Large intestine (tissue), 3 donors: ENCODE results near the gene DEPDC4. TPM values are rescaled to one million over a fixed set of nuclear protein-coding genes. Genes with fewer than 3 reads are reported as not detected.
"Not testable (repeated sequence)": the region's sequence is repeated elsewhere in the genome, so short reads cannot be mapped to it uniquely, and the experiment has no call there.

ENCODE experiments used
- DNase-seq, 2 donors: peaks; one replicate each; pipeline versions ENCODE4 v3.0.0 to v3.0.0-alpha.2; 2013
- H3K27ac ChIP-seq: one replicate; pipeline ENCODE4 v1.5.1; 2013; ENCODE audit warnings: low read length
- H3K27me3 ChIP-seq: 2 replicates; pipeline ENCODE4 v1.6.1; 2013; ENCODE audit warnings: low read length; ENCODE audit not compliant: control insufficient read depth, insufficient read depth
- H3K36me3 ChIP-seq: 2 replicates; pipeline ENCODE4 v1.6.1; 2013; ENCODE audit warnings: low read length; ENCODE audit not compliant: control insufficient read depth, insufficient read depth
- H3K4me1 ChIP-seq: one replicate; pipeline ENCODE4 v1.6.1; 2013; ENCODE audit warnings: low read length; ENCODE audit not compliant: control insufficient read depth, insufficient read depth
- H3K4me3 ChIP-seq: one replicate; pipeline ENCODE4 v1.5.1; 2013; ENCODE audit warnings: low read length
- H3K9me3 ChIP-seq: one replicate; pipeline ENCODE4 v1.6.1; 2013; ENCODE audit warnings: mild to moderate bottlenecking, low read depth, low read length, moderate library complexity; ENCODE audit not compliant: control insufficient read depth
- WGBS: methylation state at CpG from one replicate; pipeline ENCODE4 v1.1.5; 2013; ENCODE audit warnings: low lambda C conversion rate; ENCODE audit not compliant: insufficient coverage; 5-methylcytosine and 5-hydroxymethylcytosine counted together
- polyA plus RNA-seq: library from polyadenylated mRNA; unstranded; fragments of 120-200 nt; gene quantifications from one replicate; pipeline ENCODE4 v1.2.1, GENCODE V29; 2013

Gene DEPDC4
- polyA plus RNA-seq, 1 donor: 5.5 TPM

- WGBS: no CpG with 5 or more reads among the region's 3 CpGs
- Histone ChIP-seq H3K27ac (peak overlapping the region; percentile 58), H3K4me1 (peaks cover 3% of the 10 kb centered on the region), H3K9me3 (no peaks in the 10 kb centered on the region), H3K36me3 (no peaks in the 10 kb centered on the region), H3K27me3 (no peaks in the 10 kb centered on the region), H3K4me3 (no peak overlapping the region)
- DNase-seq: peak; percentile 44 to 51
Measured at GRCh38 chr12:100238801-100239200, 28.1 kb downstream of the DEPDC4 start.

GRCh38 chr12:100234591-100235304, 32.1 kb downstream of the DEPDC4 start:
- Histone ChIP-seq H3K27ac (no peak overlapping the region), H3K36me3 (no peaks in the 10 kb centered on the region), H3K4me3 (no peak overlapping the region), H3K9me3 (no peaks in the 10 kb centered on the region), H3K27me3 (no peaks in the 10 kb centered on the region), H3K4me1 (peaks cover 3% of the 10 kb centered on the region)
- 89% methylated on average over 1 of the region's 7 CpGs for WGBS
- DNase-seq: no peak

DNA sequence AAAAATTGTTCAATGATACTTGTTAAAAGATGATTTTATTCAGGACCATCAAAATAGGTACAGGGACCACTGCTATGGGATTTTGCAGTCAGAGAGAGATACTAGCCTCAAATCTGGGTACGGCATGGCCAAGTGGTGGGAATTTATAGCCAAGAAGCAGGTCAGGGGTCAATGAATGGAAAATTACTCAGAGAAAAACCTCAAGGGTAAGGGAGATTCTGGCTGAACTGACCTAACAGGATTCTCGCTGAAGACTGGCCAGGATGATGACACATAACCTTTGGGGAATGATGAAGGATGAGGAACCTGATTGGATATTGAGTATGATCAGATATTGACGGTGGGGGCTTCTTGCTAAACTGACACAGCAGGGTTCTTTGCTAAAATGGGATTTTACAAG, 32.7 kb downstream of the DEPDC4 start:
- no peaks in the 10 kb centered on the region for H3K27me3 ChIP-seq
- no peak for DNase-seq
- 71% methylated on average over 1 of the region's 3 CpGs for WGBS
- H3K4me3 ChIP-seq: no peak overlapping the region
- no peaks in the 10 kb centered on the region for H3K36me3 ChIP-seq
- H3K9me3 ChIP-seq: no peaks in the 10 kb centered on the region
- no peak overlapping the region for H3K27ac ChIP-seq
- H3K4me1 ChIP-seq: peaks cover 3% of the 10 kb centered on the region

DNA sequence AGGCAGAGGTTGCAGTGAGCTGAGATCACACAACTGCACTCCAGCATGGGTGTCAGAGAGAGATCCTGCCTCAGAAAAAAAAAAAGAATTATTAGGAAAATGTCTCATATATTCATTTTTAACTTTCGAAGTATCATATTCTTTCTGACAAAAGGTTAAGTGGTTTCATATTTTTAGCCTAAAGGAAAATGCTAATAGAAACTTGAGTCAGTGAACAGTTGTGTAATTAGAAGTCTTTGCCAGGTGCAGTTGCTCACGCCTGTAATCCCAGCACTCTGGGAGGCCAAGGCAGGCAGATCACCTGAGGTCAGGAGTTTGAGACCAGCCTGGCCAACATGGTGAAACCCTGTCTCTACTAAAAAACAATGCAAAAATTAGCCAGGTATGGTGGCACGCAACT, 35.0 kb downstream of the DEPDC4 start:
- not testable (repeated sequence) for H3K4me3 ChIP-seq, H3K27me3 ChIP-seq, H3K4me1 ChIP-seq, H3K27ac ChIP-seq, H3K9me3 ChIP-seq, H3K36me3 ChIP-seq, DNase-seq
- WGBS: 88% methylated on average over 1 of the region's 3 CpGs

DNA sequence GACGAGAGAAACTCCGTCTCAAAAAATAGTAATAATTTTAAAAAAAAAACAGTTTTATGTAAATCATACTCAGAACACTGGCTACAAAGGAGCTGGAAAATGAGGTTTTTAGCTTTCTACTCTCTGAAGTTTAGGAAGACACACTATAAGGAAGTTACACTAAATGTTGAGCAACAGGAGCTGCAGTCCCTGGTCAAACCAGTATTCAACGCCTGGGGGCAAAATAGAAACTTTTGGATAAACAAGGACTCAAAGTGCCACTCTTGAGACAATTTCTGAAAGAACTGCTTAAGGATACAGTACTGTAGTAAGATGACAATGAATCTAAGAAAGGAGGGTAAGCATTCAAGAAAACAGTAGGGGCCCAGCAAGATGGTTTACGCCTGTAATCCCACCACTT, 37.0 kb downstream of the DEPDC4 start:
- Histone ChIP-seq H3K36me3 (peaks cover 5% of the 10 kb centered on the region), H3K4me1 (no peaks in the 10 kb centered on the region), H3K27ac (no peak overlapping the region), H3K27me3 (no peaks in the 10 kb centered on the region), H3K4me3 (no peak overlapping the region), H3K9me3 (no peaks in the 10 kb centered on the region)
- WGBS: no CpG with 5 or more reads among the region's 4 CpGs
- DNase-seq: no peak

GRCh38 chr12:100229036-100229635, 37.7 kb downstream of the DEPDC4 start:
- no CpG with 5 or more reads among the region's 5 CpGs for WGBS
- Histone ChIP-seq H3K4me1 (no peaks in the 10 kb centered on the region), H3K27ac (no peak overlapping the region), H3K27me3 (no peaks in the 10 kb centered on the region), H3K9me3 (no peaks in the 10 kb centered on the region), H3K36me3 (peaks cover 5% of the 10 kb centered on the region), H3K4me3 (no peak overlapping the region)
- peak; percentile 31 to 49 for DNase-seq

- Histone ChIP-seq H3K4me1 (no peaks in the 10 kb centered on the region), H3K27me3 (no peaks in the 10 kb centered on the region), H3K27ac (no peak overlapping the region), H3K36me3 (peaks cover 18% of the 10 kb centered on the region), H3K4me3 (no peak overlapping the region), H3K9me3 (no peaks in the 10 kb centered on the region)
- DNase-seq: no peak
Measured at GRCh38 chr12:100225491-100225890, 41.4 kb downstream of the DEPDC4 start.

GRCh38 chr12:100222173-100222572, 44.7 kb downstream of the DEPDC4 start:
- H3K4me1 ChIP-seq, H3K27ac ChIP-seq, H3K4me3 ChIP-seq, H3K27me3 ChIP-seq, H3K9me3 ChIP-seq, DNase-seq: not testable (repeated sequence)
- peaks cover 28% of the 10 kb centered on the region for H3K36me3 ChIP-seq
- WGBS: no CpG with 5 or more reads among the region's 6 CpGs

GRCh38 chr12:100221523-100221922, 45.4 kb downstream of the DEPDC4 start:
- H3K36me3 ChIP-seq: peaks cover 28% of the 10 kb centered on the region
- no peak for DNase-seq
- H3K4me3 ChIP-seq: no peak overlapping the region
- H3K27me3 ChIP-seq: no peaks in the 10 kb centered on the region
- WGBS: 100% methylated on average over 2 of the region's 3 CpGs
- H3K4me1 ChIP-seq: peaks cover 9% of the 10 kb centered on the region
- no peaks in the 10 kb centered on the region for H3K9me3 ChIP-seq
- no peak overlapping the region for H3K27ac ChIP-seq

- H3K9me3 ChIP-seq: no peaks in the 10 kb centered on the region
- H3K27me3 ChIP-seq: no peaks in the 10 kb centered on the region
- WGBS: 80% methylated on average over 2 of the region's 5 CpGs
- peaks cover 24% of the 10 kb centered on the region for H3K36me3 ChIP-seq
- H3K4me1 ChIP-seq: peaks cover 11% of the 10 kb centered on the region
- H3K4me3 ChIP-seq: no peak overlapping the region
- no peak overlapping the region for H3K27ac ChIP-seq
- DNase-seq: no peak
Measured at GRCh38 chr12:100219328-100220109, 47.4 kb downstream of the DEPDC4 start.
